Measurements from ENCODE around the gene SPRY2. TPM values are rescaled to one million over a fixed set of nuclear protein-coding genes. Genes with fewer than 3 reads are reported as not detected.

Gene SPRY2, protein sequence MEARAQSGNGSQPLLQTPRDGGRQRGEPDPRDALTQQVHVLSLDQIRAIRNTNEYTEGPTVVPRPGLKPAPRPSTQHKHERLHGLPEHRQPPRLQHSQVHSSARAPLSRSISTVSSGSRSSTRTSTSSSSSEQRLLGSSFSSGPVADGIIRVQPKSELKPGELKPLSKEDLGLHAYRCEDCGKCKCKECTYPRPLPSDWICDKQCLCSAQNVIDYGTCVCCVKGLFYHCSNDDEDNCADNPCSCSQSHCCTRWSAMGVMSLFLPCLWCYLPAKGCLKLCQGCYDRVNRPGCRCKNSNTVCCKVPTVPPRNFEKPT
- 7.2 and 7.6 TPM in 2 replicates for total RNA-seq

GRCh38 chr13:80341101-80341755, at the start of gene SPRY2:
Gene SPRY2, minus strand, starts transcription at chr13:80341126. Its CDS starts 3,421 bp downstream, at chr13:80337705.

